ENCODE measurements around the gene DDX47.
A peak's percentile ranks its signal among the peaks of the same experiment; 100 is the strongest.

Gene DDX47

DNA sequence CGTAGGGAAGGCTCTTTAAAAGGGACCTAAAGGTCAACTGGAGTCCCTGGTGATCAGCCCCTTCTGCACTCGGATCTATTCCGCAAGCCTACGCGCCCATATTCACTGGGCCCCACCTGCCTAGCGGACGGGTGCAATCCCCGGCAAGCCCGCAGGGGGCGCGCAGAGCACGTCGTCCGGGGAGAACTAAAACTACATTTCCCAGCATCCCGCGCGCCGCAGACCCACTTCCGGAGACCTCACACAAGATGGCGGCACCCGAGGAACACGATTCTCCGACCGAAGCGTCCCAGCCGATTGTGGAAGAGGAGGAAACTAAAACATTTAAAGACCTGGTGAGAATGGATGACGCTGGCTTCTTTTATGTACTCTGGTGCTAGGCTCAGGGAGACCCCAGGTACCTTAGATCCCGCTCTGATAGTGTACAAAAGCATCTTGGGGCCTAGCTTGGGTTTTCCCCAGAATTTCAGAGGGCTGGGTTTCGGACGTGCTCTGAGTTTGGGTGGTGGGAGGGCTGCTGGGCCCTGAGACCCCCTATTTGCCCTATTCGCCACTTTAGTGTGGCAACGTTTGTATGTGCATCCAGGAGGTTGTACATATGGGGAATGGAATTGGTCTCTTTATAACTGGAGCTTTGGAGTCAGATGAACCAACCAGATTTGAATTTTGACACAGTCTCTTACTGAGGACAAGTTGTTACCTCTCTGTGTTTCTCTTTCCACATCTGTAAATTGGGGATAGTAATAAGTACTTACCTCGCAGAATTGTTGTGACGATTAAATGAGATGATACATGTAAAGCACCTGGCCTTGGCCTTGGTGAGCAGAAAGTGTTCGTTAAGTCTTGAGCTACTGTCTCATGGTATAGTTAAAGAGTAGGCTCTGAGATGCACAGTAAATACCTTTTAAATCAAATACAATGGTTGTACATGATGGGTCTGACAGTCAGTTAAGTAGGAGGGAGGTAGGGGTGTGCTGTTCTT, at the start of gene DDX47:
DDX47 (plus strand) TSS at position 227 of the 982 bp plus-strand sequence; CDS start at position 249, 22 bp downstream.
- DNase-seq (ENCODE audit: low spot score) = peak; percentile 93

DNA sequence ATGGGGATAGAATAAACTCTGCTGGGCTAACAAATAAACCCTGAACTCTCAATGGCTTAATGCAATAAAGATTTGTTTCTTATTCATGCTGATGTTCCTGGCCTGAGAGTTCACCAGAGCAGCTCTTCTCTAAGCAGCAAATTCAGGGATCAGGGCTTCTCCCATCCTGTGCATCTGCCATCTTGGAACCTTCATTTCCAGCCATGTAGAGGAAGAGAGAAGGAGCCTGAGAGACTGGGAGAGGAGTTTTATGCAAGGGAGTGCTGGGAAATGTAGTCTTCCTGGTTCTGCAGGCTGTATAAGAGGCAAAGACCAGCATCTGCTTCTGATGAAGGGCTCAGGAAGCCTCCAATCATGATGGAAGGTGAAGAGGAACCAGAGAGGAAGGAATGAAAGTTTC, 48.3 kb upstream of the DDX47 start:
- DNase-seq (ENCODE audit: low spot score) = no peak

- DNase-seq (ENCODE audit: low spot score) = no peak
Measured at GRCh38 chr12:12770262-12770661, 42.9 kb upstream of the DDX47 start.

DNA sequence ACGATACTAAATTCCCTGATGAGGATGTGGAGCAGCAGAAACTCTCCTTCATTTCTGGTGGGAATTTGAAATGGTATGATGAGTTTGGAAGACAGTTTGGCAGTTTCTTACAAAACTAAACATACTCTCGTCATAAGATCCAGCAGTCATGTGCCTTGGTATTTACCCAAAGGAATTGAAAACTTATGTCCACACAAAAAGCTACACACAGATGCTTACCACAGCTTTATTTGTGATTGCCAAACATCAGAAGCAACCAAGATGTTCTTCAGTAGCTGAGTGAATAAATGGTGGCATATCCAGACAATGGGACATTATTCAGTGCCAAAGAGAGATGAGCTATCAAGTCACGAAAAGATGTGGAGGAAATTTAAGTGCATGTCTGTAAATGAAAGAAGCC, 38.4 kb upstream of the DDX47 start:
- DNase-seq (ENCODE audit: low spot score) = no peak

DNA sequence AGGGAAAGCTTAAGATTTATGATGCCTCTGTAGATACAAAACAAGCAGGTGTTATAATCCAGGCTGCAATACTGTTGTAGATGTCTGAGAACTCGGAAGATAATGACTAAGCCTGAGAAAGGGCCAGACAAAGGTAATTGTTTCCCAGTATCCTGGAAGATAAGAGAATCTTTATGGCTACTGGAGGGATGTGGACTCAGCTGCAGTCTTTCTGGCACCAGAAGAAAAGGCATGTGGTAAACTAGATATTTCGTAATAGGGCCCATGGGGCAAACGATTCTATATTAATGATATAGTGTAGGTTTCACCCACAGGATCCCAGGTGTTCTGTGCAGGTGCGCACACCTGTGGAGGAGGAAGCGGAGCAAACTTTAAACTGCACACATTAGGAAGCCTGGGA, 36.9 kb upstream of the DDX47 start:
- DNase-seq (ENCODE audit: low spot score) = no peak

DNA sequence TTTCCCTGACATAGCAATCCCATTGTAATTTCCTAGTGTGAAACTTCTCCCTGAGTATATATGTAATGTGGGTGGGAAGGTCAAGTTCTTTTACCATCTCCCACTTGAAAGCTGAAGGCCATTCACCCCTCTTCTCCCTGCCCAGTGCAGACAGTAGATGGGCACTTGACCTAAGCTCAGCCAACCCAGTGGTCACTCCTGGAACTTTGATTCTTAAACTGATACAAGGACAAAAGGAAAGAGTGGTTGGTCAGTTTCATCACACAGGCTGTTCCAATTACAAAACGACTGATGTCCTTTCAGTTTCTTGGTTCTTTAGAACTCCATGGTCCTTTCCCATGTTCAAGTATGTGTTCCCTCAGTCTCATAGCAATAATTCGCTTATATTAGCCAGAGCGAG, 36.1 kb upstream of the DDX47 start:
- no peak for DNase-seq (ENCODE audit: low spot score)

DNA sequence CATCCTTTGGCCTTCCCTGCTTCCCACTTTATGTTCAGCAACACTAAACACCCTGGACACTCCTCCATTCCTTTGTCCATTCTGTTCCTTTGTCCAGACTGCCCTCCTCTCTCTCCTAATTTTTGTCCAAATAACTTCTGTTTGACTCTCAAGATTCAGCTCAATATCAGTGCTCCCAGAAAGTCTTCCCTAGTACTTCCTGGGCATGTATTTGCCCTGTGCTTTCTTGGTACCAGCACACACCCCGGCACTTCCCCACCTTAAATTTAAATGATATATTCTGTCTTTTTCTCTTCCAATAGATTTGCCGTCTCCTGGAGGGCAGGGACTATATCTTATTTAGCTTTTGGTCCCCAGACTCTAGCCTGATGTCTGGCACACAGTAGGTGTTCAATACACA, 34.1 kb upstream of the DDX47 start:
- DNase-seq (ENCODE audit: low spot score) = no peak

DNA sequence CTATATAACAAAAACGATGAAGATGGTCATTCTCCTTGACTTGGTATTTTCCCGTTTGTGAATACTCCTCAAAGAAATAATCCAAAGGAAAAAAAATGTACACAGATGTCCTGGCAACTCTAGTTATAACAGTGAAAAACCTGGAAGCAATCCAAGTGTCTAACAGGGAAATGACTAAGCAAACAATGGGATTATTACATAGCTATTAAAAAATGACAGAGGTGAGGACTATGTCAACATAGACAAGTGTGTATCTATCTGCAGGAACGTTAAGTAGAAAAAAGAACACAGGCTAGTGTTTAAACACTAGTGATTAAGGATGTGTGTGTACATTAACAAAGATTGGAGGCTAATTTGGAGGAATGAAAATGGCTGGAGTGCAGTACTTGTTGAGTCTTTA, 33.6 kb upstream of the DDX47 start:
- DNase-seq (ENCODE audit: low spot score) = no peak

DNA sequence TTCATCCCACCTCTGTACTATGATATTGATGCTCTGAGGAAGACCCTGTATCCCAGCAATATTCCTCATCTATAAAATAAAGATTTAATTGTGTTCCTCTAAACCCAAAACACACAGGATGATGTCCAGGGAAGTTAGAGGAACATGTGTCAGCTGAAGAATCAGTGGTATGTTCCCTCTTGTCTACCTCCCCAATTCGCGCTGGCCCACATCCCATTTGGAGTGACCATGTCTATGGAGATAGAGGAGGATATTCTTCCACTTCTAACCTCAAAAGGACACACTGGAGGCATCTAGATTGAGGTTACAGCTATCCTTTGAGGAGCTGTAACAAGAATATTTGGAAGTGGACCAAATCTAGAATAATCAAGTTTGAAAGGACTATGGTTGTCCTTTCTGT, 29.0 kb upstream of the DDX47 start:
- DNase-seq (ENCODE audit: low spot score) = no peak

DNA sequence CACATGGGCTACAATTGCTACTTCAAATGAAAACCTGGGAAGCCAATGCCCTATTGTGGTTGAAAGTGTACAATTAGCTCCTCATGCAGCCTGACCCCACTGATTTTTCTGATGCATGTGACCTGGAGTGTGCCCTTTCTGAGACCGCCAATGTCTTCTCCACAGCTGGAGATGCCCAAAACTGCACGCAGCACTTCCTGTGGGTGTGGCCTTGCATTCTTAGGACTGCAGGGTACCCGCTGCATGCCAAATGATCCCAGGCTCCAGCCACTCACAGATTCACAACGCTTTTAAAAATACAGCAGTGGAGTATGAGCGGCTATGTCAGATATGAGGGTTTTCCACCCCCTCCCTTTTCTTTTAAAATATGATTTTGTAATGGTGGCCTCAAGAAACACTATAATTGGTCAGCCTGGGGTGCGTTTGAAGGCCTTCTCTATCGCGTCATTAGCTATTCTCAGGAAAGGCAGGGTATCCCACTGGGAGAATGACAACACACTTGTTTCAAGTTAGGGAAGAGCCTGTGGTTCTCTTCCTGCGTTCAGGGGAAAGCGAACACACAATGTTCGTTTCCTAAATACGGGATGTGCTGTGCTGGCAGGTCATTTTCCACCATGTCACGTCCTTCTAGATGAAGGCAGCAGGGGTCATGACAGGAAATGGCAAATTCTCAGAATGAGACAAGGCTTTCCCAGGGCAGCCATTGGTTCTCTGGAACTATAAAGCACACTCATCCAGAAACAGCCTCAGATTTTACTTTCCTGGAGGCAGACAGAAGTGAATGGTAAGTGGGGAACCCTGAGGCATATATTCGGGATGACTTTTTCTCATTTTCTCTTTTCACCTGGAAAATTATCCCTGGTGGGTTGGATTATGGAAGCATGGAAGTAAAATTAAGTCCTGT, 28.0 kb upstream of the DDX47 start, which contains the start of gene APOLD1:
APOLD1 (plus strand) TSS at position 749 of the 904 bp plus-strand sequence; CDS start at position 782, 33 bp downstream.
- DNase-seq (ENCODE audit: low spot score) = no peak

DNA sequence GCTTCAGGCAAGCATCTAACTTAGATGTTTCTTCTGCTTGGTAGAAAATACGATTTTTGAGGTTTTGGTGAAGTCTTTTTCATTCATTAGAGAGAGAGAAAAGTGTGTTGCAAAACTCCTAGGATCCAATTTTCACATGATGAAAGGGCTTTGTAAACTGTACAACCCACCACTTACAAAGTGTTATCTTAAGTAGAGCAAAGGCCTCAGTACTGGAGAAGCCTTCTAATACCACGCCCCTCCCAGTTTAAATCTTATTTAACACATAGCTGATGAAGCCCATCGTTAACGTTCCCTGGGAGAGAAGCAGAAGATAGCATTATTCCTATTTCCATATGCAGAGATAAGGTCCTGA, 26.8 kb upstream of the DDX47 start:
- DNase-seq (ENCODE audit: low spot score) = no peak

GRCh38 chr12:12786706-12787601, 26.2 kb upstream of the DDX47 start:
- DNase-seq (ENCODE audit: low spot score) = peak; percentile 81

GRCh38 chr12:12788131-12788530, 25.0 kb upstream of the DDX47 start:
- DNase-seq (ENCODE audit: low spot score) = no peak

DNA sequence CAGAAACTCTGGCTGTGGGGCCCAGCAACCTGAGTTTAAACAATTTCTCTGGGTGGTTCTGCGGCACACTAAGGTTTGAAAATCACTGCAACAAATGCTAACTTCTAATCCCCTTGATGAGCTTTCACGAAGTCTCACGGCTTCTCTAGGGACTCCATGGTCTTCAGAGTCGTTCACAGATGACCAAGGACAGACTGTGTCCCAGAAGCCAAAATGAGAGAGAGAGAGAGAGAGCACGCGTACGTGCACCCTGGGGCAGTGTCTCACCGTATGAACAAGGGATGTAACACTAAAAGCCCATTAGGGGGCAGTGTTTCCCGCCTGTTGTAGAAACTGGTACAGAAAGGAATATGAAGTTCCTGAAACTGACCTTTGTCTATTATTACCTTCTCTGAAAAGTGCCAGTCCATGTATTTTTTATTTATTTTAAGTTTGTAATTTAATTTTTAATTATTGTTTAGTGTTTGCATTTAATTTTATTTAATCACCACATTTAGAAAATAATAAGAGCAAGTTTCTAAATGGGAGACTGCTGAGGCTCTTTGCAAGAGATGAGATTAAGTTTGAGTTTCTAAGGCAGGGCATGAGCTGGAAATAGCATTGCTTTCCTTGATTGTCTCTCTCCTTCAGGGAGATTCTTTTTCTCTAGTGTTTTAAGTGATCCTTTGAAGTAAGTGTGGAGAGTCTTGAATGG, 24.3 kb upstream of the DDX47 start:
- DNase-seq (ENCODE audit: low spot score) = peak; percentile 83

GRCh38 chr12:12790956-12791355, 22.2 kb upstream of the DDX47 start:
- no peak for DNase-seq (ENCODE audit: low spot score)

DNA sequence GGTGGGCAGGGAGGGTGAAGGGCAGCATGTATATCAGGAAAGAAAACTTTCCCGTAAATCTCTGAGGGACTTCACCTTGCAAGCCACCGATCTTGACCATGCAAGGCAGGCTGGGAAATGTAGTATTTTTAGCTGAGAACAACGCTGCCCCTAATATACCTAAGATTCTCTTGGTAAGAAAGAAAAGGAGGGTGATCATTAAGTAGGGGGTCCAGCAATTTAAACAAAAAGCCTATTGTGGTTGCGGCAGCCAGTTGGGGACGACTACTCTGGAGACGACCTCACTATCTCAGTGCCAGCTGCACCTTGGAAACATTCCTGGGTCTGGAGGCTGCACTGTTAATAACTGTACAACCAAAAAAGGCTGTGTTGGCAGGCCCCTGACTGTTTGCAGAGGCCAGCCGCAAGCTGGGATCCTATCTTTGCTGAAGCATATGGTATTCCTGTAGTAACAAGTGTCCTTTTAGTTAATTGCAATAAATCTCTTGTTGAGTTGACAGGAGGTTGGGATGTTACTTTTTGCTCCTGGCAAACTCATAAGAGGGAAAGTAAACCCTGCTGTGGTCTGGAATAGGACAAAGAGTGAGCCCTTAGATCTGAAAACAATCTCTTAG, 21.3 kb upstream of the DDX47 start:
- no peak for DNase-seq (ENCODE audit: low spot score)

GRCh38 chr12:12792421-12792820, 20.7 kb upstream of the DDX47 start:
- DNase-seq (ENCODE audit: low spot score) = no peak

DNA sequence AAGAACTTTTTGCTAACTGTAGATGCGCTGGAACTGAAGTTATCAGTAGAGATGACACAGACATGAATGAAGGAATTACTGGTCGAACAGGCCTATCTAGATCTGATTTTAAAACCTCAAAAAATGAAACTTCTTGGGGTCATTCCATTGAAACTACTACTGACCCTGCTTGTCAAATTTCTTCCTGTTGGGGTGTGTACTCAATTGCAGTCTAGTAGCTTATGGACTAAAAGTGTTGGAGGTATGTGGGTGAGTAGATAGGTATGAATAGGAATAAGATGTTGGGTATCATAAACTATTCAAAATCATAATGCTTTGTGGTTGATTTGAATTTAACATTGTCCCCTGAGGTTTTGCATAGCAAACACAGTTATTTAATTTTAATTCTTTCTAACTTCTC, 18.5 kb upstream of the DDX47 start:
- DNase-seq (ENCODE audit: low spot score) = no peak

GRCh38 chr12:12796171-12796570, 17.0 kb upstream of the DDX47 start:
- no peak for DNase-seq (ENCODE audit: low spot score)

- no peak for DNase-seq (ENCODE audit: low spot score)
Measured at GRCh38 chr12:12796928-12797793, 16.0 kb upstream of the DDX47 start.
